GM12892 (cell line): ENCODE results near the gene ASMT.

Source experiments
- DNase-seq: peaks from one replicate; pipeline ENCODE4 v3.0.0; 2011; ENCODE audit not compliant: insufficient read length
- FAIRE-seq: peaks from 2 replicates; lab custom pipeline; 2011; peaks lifted over from hg19 to GRCh38; lab: Jason Lieb, UNC
- POLR2A ChIP-seq: IDR thresholded peaks from 2 replicates; pipeline ENCODE4 v1.6.1; 2011; ENCODE audit warnings: low read depth, low read length, control low read depth
- POLR2AphosphoS5 ChIP-seq: IDR thresholded peaks from 2 replicates; pipeline ENCODE4 v1.6.1; 2011; ENCODE audit warnings: low read depth, low read length, control low read depth
- TAF1 ChIP-seq: IDR thresholded peaks from 2 replicates; pipeline ENCODE4 v1.6.1; 2011; ENCODE audit warnings: low read depth, mild to moderate bottlenecking, control low read depth, low read length, borderline replicate concordance

ASMT gene

GRCh38 chrX:1591863-1592469 is 22.9 kb upstream of the ASMT start:
- no peak for FAIRE-seq
- TF ChIP-seq POLR2A (no peak; the same call in 1 of the 2 replicates), TAF1 (0 out of 2 replicates have a peak, but pooled peaks have one; percentile 23), POLR2AphosphoS5 (no peak)

DNA sequence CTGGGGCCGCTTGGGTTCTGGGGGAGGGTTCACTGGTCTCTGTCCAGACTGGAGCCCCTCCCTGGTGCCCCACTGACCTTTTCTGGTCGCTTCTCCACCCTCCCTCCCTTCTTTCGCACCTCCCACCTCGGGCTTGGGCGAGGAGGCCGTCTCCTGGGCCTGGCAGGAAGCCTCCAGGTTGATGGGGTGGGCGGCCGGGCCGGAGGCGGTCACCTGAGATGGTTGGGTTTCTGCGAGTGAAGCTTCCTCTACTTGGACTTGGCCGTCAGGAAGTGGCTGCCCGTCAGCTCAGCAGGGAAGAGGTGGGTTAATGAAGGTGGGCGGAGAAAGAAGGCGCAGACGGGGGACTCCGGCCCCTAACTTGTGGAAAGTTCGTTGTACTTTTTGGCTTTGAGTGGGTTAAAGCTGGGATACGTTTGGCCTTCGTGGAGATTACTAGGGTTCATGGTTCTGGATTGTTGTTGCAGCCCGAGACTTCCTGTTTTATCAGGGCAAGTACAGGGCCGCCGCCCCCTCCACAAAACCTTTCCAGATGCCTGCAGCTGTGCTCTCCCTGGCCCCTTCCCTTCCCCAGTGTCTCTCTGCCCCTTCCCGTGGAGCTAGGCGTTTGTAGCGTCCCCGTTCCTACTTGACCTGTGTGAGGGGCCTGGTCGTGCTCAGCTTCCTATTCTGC is 22.3 kb upstream of the ASMT start:
- FAIRE-seq (peak; percentile 87), DNase-seq (peak; percentile 74)
- no peak for TF ChIP-seq POLR2AphosphoS5
- no peak for TF ChIP-seq POLR2A
- no peak for TF ChIP-seq TAF1

More at GRCh38 chrX:1591863-1592469, 22.9 kb upstream of the ASMT start:
- DNase-seq, result no peak

- FAIRE-seq, result no peak
- TF ChIP-seq POLR2AphosphoS5 (no peak), TAF1 (no peak), POLR2A (no peak)
Measured at GRCh38 chrX:1593286-1594271, 21.3 kb upstream of the ASMT start.

DNA sequence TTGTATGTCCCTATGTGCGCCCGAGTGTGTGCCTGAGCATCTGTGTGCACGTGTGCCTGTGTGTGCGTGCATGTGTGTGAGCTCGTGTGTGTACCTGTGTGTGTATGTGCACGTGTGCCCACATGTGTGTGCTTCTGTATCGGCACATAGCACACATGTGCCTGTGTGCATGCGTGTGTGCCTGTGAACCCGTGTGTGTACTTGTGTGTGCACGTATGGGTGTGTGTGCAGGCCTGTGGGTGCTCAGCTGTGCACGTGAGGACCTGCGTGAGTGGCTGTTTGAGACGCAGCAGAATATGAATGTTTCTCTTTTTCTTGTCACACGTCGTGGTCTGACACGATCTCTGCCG is 19.2 kb upstream of the ASMT start:
- no peak for FAIRE-seq
- DNase-seq, result no peak
- TF ChIP-seq POLR2A (no peak), POLR2AphosphoS5 (peak; percentile 45; the same call in 1 of the 2 replicates)

More at GRCh38 chrX:1593286-1594271, 21.3 kb upstream of the ASMT start:
- no peak for DNase-seq

- TF ChIP-seq POLR2A, result no peak
- no peak for TF ChIP-seq POLR2AphosphoS5
- no peak for TF ChIP-seq TAF1
- no peak for DNase-seq
- no peak for FAIRE-seq
Measured at GRCh38 chrX:1596676-1597344, 18.0 kb upstream of the ASMT start.

- FAIRE-seq (no peak), DNase-seq (no peak)
- TF ChIP-seq TAF1, result no peak
- no peak for TF ChIP-seq POLR2AphosphoS5
- TF ChIP-seq POLR2A, result no peak
Measured at GRCh38 chrX:1597345-1598020, 17.4 kb upstream of the ASMT start.

GRCh38 chrX:1598021-1598875 is 16.6 kb upstream of the ASMT start:
- no peak for DNase-seq
- FAIRE-seq, result no peak

DNA sequence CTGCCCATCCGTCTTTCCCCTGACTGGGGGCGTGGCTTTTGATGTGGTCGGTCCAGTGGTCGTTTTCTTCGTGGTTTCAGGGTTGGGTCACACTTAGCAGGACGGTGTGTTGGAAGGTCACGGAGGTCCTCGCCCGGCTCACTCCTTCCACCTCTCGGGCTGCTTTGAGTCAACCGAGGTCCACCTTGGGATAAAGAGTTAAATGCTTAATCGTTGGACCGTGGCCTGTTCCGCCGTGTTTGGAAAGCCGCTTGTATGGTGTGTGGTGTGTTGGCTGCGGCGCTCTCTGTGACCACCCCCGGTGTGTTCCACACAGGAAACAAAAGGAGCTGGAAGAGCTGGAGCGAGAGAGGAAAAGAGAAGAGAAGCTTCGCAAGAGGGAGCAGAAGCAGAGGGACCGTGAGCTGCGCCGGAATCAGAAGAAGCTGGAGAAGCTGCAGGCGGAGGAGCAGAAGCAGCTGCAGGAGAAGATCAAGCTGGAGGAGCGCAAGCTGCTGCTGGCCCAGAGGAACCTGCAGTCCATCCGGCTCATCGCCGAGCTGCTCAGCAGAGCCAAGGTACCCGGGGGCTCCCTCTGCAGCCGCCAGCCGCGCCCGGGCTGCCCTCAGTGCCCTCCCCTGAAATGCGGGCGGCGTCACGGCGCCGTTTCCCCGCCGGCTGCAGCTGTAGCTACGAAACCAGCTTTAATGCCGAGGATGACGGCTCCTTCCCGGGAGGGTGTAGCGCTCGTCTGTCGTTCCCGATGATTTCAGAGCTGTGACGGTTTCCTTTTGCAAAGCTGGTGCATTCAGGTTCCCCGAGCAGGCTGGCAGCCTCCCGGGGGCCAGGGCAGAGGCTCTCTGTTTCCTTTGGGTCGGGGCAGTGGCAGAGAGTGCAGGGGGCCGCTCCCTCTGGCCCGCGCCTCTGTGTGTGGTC is 15.7 kb upstream of the ASMT start:
- DNase-seq, result no peak
- TF ChIP-seq POLR2A, result no peak
- TF ChIP-seq TAF1, result no peak
- no peak for TF ChIP-seq POLR2AphosphoS5
- FAIRE-seq, result no peak

More at GRCh38 chrX:1598021-1598875, 16.6 kb upstream of the ASMT start:
- TF ChIP-seq POLR2A (no peak), TAF1 (no peak), POLR2AphosphoS5 (no peak)

DNA sequence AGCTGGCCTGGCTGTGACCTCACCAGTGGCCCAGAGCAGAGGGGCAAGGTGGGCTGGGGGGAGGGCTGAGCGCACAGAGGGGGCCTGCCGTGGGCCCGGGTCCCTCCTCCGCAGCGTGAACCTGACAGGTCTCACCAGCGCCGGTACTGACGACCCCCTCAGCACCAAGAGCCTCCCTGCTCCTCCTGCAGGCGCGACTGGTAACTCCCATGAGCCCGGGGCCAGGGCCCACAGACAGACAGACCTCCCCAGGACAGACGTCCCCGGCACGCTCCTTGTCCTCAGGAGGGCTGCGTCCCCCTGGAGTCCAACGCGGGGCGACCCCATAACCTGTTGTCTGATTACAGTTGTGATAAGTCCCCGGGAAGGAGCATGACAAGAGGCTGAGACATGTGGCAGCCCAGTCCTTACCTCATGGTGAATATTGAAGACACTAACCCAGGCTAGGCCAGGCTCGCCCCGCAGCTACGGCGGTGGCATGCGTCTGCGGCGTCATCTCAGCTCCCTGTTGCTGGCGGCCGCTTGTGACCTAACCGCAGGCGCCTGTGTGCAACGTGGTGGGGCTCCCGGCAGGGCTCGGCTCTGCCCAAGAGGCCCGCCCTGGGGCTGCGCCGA is 15.0 kb upstream of the ASMT start:
- TF ChIP-seq TAF1 (no peak), POLR2A (no peak), POLR2AphosphoS5 (no peak)
- FAIRE-seq (no peak), DNase-seq (no peak)
